Measurements from ENCODE around the gene PRKCSH. TPM values are rescaled to one million over a fixed set of nuclear protein-coding genes. Genes with fewer than 3 reads are reported as not detected.
"Not testable (repeated sequence)": the region's sequence is repeated elsewhere in the genome, so short reads cannot be mapped to it uniquely, and the experiment has no call there.

PRKCSH gene
- total RNA-seq, 1 experiment from 2014 or later: 164 TPM

DNA sequence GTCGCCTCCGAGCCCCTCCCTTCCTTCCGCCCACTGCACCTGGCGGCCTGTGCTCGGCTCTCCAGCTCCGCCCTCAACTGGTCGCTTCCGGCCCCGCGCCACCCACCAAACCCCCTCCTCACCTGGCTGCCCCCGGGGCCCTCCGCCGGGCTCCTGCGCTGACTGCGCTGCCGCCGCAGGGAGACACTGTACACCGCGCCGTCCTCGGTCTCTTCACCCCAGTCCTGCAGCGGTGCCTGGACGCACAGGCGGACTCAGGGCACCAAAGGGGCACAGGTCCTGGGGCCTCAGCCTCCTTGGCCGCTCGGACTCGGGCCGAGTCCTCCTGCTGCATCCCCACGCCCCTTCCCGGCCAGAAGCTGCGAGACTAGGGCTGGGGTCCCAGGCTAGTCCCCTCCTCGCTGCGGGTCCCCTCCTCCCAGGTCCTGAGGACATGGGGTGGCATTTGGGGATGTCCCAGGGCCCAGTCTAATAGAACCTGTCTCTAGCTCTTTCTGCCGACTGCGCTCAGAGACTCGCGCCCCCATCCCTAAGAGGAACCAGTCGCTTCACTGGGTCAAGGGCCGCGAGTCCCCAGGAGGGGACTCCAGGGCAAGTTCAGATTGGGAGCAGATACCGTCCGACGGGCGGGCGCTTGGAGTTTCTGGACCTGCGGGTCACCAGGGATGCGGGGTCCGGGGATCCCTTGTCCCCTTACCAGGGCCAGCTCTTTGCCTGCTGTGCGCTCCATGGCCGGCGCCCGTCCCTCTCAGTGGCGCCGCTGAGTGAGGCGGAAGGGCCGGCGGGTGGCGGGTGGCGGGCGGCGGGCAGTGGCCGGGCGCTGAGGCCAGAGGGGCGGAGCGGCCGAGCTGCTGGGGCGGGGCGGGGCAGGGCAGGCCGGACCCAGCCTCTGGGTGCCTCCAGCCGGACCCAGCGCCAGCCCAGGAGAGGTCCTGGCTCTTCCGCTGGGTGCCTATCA lies 16.6 kb upstream of the PRKCSH start, which contains the start of gene RGL3:
RGL3 (minus strand) TSS at position 766 of the 958 bp plus-strand sequence; CDS start at position 730, 36 bp downstream.
- DNase-seq (ENCODE audit: low read depth): no peak

DNA sequence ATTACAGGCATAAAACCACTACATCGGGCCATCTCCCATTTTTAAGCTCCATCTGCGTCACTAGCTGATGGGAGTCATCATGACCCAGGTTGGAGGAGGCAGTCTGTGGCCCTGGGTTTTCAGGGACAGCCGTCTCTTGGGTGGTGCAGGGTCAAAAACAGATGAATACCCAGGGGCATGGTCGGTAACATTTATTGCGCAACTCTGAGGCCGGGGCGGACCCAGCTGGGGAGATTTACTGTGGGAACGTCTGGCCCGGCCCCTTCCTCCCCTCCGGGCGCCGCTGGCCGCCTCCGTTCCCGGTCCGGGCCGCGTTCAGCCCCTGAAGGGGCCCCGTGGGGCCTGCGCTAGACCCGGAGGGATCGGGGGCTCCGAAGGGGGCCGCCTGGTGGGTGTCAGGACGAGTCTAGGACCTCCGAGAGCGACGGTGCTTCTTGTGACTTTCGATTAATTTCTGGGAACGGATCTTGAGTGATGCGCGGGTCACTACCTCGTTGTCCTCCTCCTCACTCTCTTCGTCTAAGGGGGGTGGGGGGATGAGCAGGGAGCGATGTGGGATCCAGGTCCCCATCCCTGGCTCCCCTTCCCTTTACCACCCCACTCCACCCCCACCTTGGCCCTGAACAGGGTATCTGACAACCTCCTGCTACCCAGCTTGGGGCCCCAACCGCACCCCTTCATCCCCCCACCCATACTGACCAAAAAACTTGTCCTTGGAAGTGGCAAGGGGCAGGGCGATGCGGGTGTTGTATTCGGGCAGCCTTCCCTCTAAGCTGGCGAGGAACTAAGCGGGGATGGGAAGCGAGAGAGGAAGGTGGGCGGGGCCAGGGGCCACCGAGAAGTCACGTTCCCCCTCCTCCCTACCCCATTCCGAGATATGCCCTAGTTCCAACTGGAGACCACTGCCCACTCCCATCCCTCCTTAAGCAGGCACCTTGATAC lies 14.7 kb upstream of the PRKCSH start:
- DNase-seq (ENCODE audit: low read depth): peak; percentile 16

DNA sequence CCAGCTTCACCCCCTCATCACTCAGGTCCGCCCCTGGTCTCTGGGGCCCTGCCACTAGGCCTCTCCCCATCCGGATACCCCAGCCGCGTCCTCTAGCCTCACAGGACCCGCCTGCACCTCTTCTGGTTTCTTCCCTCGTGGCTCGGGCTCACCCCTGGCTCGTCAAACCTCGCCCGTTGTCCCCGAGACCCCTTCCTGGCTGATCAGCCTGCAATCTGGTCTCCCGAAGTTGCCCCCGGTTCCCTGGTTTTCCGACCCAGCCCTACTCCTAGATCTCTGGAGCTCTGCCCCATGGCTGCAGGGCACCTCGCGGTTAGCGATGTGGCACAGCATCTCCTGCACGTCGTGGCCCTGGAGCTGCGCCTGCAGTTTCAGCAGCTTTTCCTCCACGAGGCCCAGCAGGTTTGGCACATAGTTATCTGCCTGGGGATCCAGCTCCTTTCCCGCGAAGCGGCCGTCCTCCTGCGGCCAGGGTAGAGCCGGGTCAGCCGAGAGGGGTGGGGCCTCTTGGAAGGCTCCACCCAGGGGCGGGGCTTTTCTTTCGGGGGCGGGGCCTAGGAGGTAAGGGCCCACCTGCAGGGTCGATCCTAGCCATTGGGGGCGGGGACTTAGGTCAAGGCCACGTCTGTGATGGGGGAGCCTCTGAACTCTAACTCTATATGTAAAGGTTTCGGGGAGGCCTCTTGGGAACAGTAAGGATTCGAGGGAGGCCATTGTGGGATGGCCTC lies 13.9 kb upstream of the PRKCSH start:
- DNase-seq (ENCODE audit: low read depth): no peak

DNA sequence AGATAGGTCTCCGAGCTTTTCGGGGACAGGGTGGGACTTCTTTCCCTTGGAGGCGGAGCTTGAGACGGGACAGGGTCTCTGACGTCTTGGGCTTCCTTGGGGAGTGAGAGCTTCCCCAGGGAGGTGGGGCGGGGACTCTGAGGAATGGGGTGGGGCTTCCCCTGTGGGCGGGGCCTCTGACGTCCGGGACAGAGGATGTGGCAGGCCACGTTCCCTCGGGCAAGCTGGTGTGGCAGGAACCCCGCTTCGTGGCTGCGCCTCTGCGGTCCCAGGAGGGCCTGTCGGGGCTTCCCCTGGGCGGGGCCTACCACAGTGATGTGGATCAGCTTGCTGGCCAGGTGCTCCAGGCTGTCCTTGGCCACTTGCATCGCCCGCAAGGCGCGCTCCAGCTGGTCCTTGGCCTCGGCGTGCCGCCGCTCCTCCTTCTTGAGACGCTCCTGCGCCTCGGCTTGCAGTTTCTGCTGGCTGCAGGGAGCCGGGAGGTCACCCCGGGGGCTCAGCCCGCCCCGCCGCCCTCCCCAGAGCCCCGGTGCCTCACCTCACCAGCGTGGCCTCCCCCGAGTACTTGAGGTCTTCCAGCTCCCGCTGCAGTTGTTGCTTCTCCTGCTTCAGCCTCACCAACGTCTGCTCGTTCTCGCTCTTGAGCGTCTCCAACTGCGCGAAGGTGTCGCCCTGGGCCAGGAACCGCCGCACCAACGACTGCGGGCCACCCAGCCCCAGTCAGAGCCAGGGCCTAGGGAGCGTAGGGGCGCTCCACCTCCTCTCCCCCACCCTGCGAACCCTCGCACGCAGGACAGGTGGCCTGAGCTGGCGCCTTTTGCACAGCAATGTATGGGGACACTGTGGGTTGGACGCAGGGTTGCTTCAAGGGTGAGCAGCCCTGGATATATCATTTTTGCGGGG lies 13.0 kb upstream of the PRKCSH start:
- no peak for DNase-seq (ENCODE audit: low read depth)

DNA sequence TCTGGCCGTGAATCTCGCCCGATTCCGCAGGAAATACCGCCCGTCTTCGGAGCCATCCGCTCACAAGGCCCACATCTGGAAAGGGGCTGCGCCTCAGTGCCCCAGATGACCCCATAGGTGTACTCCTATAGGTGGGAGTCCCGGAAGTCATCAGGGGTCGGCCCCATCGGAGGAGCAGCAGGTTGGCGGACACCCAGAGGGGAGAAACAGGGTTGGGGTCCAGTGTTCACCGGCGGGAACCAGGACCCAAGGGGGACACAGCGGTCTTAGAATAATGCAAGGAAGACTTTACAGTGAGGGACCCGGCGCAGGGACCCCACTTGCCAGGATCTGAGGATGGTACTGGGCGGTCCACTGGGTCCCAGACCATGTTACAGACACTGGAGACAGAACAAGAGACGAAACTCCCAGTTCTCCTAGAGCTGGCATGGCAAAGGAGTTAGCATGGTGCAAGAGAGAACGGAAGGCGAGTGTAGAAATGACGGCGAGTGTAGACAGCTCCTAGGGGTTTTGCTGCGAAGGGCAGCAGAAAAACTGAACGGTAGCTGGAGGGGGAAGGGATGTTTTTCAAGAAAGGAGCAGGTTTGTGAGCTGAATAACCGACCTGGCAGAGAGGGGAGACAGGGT lies 12.2 kb upstream of the PRKCSH start:
- no peak for DNase-seq (ENCODE audit: low read depth)

DNA sequence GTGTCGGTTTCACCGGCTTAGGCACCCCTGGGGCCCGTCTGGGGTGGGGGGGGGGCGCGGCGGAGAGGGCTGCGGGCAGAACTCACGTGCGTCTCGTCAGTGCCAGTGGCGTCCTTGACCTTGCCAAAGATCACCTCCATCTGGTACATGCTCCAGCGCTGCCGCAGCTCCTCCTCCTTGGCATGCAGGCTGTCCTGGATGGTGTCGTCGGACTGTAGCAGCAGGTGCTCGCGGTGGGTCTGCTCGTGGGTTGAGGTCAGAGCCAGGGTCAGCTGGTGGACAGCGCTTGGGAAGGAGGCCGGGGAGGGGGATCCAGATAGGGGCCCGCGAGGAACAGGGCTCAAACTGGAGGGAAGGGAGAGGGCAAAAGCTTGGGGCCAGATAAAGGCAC lies 11.6 kb upstream of the PRKCSH start:
- DNase-seq (ENCODE audit: low read depth): no peak

DNA sequence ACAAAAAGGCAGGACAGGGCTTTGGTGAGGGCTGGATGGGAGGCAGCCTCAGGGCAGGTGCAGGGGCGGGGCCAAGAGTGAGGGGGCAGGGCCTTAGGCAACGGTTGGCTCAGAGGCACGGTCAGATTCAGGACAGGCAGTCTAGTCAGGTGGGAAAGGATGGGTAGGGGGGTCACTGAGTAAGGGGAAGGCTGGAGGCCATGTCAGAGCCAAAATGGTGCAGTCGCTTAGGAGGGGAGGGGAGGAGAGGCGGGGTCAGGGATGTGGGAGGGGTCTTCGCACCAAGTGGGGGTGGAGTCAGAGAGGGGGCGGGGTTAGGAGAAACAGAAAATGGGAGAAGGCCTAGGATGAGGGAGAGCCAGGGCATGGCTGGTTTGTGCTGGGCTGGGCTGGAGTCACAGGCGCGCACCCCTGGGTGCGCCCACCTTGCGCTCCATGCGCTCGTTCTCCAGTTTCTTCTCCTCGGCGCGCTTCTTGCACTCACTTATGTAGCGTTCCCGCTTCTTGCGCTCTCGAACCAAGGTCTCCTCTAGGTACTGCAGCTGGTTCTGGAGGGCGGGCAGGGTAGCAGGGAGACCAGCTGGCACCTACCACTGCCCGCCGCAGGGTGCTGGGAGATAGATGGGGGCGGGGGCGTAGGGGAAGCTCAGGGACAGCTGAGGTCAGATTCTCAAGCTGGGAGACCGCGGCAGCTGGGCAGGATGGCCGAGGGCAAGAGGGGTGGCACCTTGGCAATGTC lies 9.5 kb upstream of the PRKCSH start:
- no peak for DNase-seq (ENCODE audit: low read depth)

DNA sequence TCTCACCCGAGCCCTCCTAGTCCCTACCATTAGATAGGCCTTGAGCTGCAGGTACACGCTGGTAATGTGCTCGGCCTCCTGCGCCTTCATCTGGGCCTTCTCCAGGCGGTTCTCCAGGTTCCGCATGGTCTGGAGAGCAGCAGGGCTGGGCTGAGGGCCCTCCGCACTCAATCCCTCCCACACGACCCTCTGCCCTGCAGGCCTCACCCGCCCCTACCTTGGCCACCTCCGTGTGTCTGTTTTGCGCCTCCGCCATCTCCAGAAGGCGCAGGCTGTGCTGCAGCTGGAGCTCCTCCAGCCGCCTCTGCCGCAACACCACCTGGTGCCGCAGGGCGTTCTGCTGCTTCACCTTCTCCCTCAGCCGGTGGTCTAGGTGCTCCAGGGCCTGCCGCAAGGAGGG lies 8.8 kb upstream of the PRKCSH start:
- DNase-seq (ENCODE audit: low read depth): no peak

DNA sequence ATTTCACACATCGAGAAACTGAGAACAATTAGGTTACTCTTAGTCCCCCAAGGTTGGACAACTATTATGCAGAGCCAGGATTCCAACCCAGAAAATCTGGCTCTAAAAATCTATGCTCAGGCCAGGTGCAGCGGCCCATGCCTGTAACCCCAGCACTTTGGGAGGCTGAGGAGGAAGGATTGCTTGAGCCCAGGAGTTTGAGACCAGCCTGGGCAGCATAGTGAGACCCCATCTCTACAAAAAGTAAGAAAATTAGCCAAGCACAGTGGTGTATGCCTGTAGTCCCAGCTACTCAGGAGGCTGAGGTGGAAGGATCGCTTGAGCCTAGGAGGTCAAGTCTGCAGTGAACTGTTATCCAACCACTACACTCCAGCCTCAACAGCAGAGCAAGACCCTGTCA lies 1.9 kb upstream of the PRKCSH start:
- not testable (repeated sequence) for DNase-seq (ENCODE audit: low read depth)

DNA sequence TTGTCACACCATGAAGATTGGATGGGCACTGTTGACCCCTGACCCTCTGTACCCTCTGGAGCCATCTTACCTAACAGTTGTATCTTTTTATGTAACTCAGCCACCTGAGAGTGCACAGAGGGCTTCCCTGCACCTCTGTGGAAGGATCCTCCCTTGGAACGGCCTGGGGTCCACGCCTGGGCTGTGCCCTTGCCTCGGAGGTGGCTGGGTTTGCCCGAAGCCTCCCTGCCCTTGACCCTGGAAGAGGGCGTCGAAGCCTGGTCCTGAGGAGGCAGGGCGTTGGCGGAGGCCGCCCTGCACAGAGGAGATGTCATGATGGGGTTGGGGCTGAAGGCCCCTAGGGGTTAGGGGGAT lies 755 bp upstream of the PRKCSH start:
- no peak for DNase-seq (ENCODE audit: low read depth)

DNA sequence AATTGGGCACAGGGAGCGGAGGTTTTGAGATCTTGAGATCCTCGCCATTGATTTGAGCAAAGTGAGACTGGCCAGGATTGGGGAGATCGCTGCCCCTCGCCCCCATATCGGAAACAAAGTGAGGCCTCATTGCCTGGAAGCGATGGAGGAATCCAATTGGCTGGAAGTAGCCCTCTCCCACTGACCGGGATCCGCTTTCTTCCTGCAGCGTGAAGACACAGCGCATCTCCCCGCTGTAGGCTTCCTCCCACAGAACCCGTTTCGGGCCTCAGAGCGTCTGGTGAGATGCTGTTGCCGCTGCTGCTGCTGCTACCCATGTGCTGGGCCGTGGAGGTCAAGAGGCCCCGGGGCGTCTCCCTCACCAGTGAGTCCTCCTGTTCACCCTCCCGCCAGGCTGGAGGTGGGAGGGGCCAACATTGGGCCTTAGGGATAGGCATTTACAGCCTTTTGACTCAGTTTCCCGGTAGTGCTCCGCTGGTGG lies 438 bp downstream of the PRKCSH start:
- DNase-seq (ENCODE audit: low read depth): peak; percentile 30

DNA sequence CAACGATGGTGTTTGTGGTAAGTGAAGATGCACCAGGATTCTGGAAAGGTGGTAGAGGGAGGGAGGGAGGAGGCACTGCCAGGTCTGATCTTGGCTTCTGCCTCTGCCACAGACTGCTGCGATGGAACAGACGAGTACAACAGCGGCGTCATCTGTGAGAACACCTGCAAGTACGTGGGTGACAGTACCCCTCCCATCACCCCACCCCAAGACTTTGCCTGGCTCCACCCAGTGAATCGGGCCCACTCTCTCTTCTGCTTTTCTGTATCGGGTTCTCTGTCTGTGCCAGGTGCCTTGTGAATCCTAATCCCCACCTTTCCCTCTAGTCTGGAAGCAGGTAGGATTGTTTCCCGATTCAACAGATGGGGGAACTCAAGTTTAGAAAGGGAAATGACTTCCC lies 2.5 kb downstream of the PRKCSH start:
- no peak for DNase-seq (ENCODE audit: low read depth)

DNA sequence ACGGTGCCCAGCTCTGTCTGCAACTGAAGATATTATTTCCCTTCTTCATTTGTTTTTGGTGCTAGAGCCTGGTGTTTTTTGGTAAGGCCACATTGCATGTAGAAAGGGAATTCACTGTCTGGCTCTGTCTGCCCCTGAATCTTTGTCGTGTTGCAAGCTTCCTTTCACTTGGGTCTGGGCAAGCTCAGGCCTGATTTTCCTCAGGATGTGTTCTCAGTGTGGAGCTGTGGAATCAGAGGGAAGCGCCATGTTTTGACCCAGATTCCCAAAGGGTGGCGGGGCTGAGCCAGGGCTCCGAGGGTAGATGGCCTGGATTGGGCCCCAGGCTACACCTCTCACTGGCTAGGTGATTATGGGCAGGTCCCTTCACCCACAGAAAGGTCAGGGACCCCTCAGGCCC lies 8.6 kb downstream of the PRKCSH start:
- DNase-seq (ENCODE audit: low read depth): no peak

DNA sequence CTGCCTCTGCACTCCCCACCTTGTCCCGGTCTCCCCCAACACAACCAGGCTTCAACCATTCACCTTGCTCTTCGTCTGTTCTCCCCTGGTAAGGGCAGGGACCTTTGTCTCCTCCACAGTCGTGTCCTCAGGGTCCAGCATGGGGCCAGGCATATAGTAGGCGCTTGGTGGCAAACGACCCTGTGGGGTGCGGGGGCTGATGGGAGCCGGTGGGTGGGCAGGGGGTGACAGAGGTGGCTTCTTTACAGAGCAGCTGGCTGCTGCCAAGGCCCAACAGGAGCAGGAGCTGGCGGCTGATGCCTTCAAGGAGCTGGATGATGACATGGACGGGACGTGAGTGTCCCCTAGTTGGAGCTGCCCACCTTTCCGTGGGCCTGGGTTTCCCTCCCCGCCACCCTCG lies 9.7 kb downstream of the PRKCSH start:
- DNase-seq (ENCODE audit: low read depth): no peak

DNA sequence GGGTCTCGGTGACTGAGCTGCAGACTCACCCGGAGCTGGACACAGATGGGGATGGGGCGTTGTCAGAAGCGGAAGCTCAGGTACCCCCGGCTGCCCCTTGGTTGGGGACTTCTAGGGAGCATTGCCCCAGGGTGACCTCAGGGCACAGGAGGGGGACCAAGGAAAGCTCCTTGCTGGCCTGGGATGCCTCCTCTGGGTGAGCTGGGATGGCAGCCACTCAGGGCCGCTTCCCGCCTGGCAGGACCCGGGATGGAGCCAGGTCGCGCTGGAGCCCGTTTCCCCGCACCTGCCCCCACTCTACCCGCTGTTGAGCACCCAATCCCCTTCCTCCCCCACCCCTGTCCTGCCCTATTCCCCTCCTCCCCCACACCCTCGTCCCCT lies 10.8 kb downstream of the PRKCSH start:
- no peak for DNase-seq (ENCODE audit: low read depth)

DNA sequence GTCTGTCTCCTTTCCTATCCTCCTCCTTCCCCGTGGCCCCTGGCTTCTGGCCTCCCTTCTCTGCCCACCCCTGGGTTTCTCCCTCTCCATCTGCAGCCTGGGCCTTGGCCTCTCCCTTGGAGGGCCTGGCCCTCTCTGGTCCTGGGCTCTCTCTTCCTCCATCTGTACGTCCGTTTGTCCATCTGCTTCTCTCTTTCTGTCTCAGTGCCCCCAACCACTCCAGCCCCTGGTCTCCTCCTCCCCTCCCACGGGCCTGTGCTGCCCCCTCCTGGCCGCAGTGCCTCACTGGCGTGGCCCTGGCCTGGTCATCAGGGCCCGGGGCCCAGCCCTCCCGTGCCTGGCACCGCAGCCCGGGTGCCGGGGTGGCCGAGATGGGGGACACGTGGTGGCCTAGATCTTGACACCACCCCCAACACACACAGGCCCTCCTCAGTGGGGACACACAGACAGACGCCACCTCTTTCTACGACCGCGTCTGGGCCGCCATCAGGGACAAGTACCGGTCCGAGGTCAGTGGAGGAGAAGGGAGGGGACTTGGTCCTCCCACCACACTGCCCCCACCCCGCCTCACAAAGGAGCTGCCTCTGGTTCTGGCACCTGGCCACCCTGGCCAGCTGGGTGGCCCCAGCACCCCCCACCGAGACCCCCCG lies 11.3 kb downstream of the PRKCSH start:
- no peak for DNase-seq (ENCODE audit: low read depth)

DNA sequence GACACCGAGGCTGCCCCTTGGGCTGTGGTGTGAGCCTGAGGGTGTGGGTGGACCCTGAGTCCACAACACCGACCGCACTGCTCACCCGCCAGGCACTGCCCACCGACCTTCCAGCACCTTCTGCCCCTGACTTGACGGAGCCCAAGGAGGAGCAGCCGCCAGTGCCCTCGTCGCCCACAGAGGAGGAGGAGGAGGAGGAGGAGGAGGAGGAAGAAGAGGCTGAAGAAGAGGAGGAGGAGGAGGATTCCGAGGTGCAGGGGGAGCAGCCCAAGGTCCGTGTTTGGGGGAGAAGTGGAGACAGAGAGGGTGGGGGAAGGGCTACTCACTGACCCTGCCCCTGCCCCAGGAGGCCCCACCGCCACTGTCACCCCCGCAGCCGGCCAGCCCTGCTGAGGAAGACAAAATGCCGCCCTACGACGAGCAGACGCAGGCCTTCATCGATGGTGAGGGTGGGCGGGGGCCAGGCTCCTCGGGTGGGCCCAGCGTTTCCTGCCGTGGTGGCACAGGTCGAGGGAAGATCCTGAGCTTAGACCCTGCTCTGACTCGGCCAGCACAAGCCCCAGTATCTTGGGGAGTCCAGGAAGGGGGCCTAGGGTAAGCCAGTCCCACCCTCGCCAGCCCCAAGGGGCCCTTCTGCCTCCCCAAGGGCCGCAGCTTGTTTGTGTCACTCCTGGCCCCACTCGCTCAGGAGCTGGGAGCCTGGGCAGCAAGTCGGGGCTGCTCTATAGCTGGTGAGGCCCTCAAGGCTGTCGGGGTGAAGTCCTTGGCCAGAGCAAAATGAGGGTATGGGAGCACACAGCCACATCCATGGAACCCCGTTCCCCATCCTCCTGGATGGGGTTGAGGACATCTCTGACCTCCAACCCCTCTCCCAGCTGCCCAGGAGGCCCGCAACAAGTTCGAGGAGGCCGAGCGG lies 12.2 kb downstream of the PRKCSH start:
- no peak for DNase-seq (ENCODE audit: low read depth)

DNA sequence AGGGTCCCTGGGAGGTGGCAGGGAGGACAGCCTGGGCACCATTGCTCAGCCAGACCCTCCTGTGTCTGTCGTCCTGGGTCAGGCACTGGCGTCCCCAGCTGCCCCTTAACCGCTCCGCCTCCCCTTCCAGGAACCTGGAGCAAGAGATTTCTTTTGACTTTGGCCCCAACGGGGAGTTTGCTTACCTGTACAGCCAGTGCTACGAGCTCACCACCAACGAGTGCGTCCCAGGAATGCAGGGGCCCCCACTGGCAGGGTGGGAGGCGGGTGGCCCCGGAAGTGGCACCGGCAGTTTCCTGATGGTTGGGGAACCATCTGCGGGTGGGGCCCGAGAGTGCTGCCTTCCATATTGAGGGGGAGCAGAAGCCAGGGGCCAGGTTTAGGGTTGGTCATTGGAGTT lies 13.0 kb downstream of the PRKCSH start:
- DNase-seq (ENCODE audit: low read depth): no peak

All from LHCN-M2 (cell line).